Measurements from ENCODE around the gene VAV2. TPM values are rescaled to one million over a fixed set of nuclear protein-coding genes. Genes with fewer than 3 reads are reported as not detected.
A peak's percentile ranks its signal among the peaks of the same experiment; 100 is the strongest.

Gene VAV2
- total and polyA plus RNA-seq, 2 experiments from 2014 or later = 8.1 to 28.9 TPM

- H3F3A ChIP-seq (replicated peaks; ENCODE audit: low read depth) = 0 out of 2 replicates have a peak, but pooled peaks cover 4% of the 10 kb centered on the region
- TF ChIP-seq ZNF331 (CRISPR knock-in tag; IDR thresholded peaks at IDR 0.05; ENCODE audit: low read depth) (no peak), CTCF (conservative IDR thresholded peaks at IDR 0.05; ENCODE audit: low read depth in 2 of 2) (peak; percentile 35 to 63)
- H3K27me3 Mint-ChIP-seq (ENCODE audit: insufficient read depth, low read depth, poor library complexity) = peaks cover 10% of the 10 kb centered on the region
- no peaks in the 10 kb centered on the region; the same call in 1 of the 2 replicates for H4K20me1 ChIP-seq (replicated peaks; ENCODE audit: insufficient read depth)
- H3K27ac Mint-ChIP-seq = no peak overlapping the region
- no peaks in the 10 kb centered on the region for H3K36me3 ChIP-seq (ENCODE audit: insufficient read depth)
- H3K4me1 Mint-ChIP-seq = peaks cover 17% of the 10 kb centered on the region
- H3K79me2 ChIP-seq (replicated peaks; ENCODE audit: insufficient read depth) = peaks cover 10% of the 10 kb centered on the region
- H3K4me3 Mint-ChIP-seq = no peak overlapping the region
- H3K36me3 Mint-ChIP-seq (ENCODE audit: low read depth) = no peaks in the 10 kb centered on the region
- H3K4me3 ChIP-seq = no peak overlapping the region
- H2AFZ ChIP-seq = no peak overlapping the region
- DNase-seq (ENCODE audit: low spot score) = peak; percentile 24
- no peaks in the 10 kb centered on the region for H3K27me3 ChIP-seq (ENCODE audit: insufficient read depth)
- H3K9me3 Mint-ChIP-seq = no peaks in the 10 kb centered on the region; the same call in 2 of the 3 replicates
- H3K4me1 ChIP-seq (ENCODE audit: insufficient read depth) = peaks cover 17% of the 10 kb centered on the region; the same call in 1 of the 2 replicates
- no peak overlapping the region for H3K27ac ChIP-seq (ENCODE audit: low read depth)
- no peak overlapping the region for H3K4me2 ChIP-seq
- no peaks in the 10 kb centered on the region for H3K9me2 ChIP-seq (ENCODE audit: insufficient read depth)
- no peak for ATAC-seq
Measured at GRCh38 chr9:133995012-133995896, 3.1 kb upstream of the VAV2 start.

GRCh38 chr9:133994353-133995011 is 2.4 kb upstream of the VAV2 start:
- Mint-ChIP-seq H3K36me3 (ENCODE audit: low read depth) (no peaks in the 10 kb centered on the region), H3K4me1 (peaks cover 22% of the 10 kb centered on the region), H3K27ac (no peak overlapping the region), H3K27me3 (ENCODE audit: insufficient read depth, low read depth, poor library complexity) (peaks cover 14% of the 10 kb centered on the region), H3K4me3 (peak overlapping the region; percentile 26; the same call in 2 of the 3 replicates), H3K9me3 (no peaks in the 10 kb centered on the region; the same call in 2 of the 3 replicates)
- DNase-seq (ENCODE audit: low spot score) (peak; percentile 86), ATAC-seq (peak; percentile 65)
- Histone ChIP-seq H3K27me3 (ENCODE audit: insufficient read depth) (no peaks in the 10 kb centered on the region), H4K20me1 (replicated peaks; ENCODE audit: insufficient read depth) (no peaks in the 10 kb centered on the region; the same call in 1 of the 2 replicates), H3K9me2 (ENCODE audit: insufficient read depth) (no peaks in the 10 kb centered on the region), H2AFZ (no peak overlapping the region), H3K36me3 (ENCODE audit: insufficient read depth) (no peaks in the 10 kb centered on the region), H3K4me1 (ENCODE audit: insufficient read depth) (peaks cover 17% of the 10 kb centered on the region; the same call in 1 of the 2 replicates), H3F3A (replicated peaks; ENCODE audit: low read depth) (0 out of 2 replicates have a peak, but pooled peaks cover 4% of the 10 kb centered on the region), H3K79me2 (replicated peaks; ENCODE audit: insufficient read depth) (peaks cover 18% of the 10 kb centered on the region), H3K4me2 (peak overlapping the region; percentile 99; the same call in 1 of the 2 replicates), H3K4me3 (no peak overlapping the region), H3K27ac (ENCODE audit: low read depth) (no peak overlapping the region)
- no peak for TF ChIP-seq STAT1 (IDR thresholded peaks at IDR 0.05; ENCODE audit: unreplicated experiment)
- TF ChIP-seq CTCF (conservative IDR thresholded peaks at IDR 0.05; ENCODE audit: low read depth in 2 of 2) = peak; percentile 86 to 99
- no peak for TF ChIP-seq ZNF462 (CRISPR knock-in tag; IDR thresholded peaks at IDR 0.05)
- no peak for TF ChIP-seq NANOG (IDR thresholded peaks at IDR 0.05; ENCODE audit: borderline replicate concordance)
- TF ChIP-seq ZNF331 (CRISPR knock-in tag; IDR thresholded peaks at IDR 0.05; ENCODE audit: low read depth) = no peak
- no peak for TF ChIP-seq ETS1 (IDR thresholded peaks at IDR 0.05)

All from GM23338 (cell line).